Neural progenitor cell (in vitro differentiated cells): ENCODE data around the gene KCNT1. TPM values are rescaled to one million over a fixed set of nuclear protein-coding genes. Genes with fewer than 3 reads are reported as not detected.
A peak's percentile ranks its signal among the peaks of the same experiment; 100 is the strongest.

Source experiments
- DNase-seq: peaks from one replicate; pipeline ENCODE4 v3.0.0-alpha.2; 2016; ENCODE audit warnings: low spot score
- H2AFZ ChIP-seq: fragments of 200-600 bp; sonication (generic); replicated peaks from 2 replicates; pipeline ENCODE4 v1.6.1; 2016; ENCODE audit warnings: antibody characterized with exemption
- H3F3A ChIP-seq: fragments of 200-600 bp; sonication (generic); 2 replicates; pipeline ENCODE4 v1.6.1; 2016; ENCODE audit warnings: antibody characterized with exemption, low read depth
- H3K27ac ChIP-seq: fragments of 200-600 bp; sonication (generic); 2 replicates; pipeline ENCODE4 v1.5.1; 2016; ENCODE audit warnings: mild to moderate bottlenecking
- H3K27me3 ChIP-seq: fragments of 200-600 bp; sonication (generic); 2 replicates; pipeline ENCODE4 v1.6.1; 2016; ENCODE audit warnings: mild to moderate bottlenecking, moderate library complexity
- H3K36me3 ChIP-seq: fragments of 200-600 bp; sonication (generic); 2 replicates; pipeline ENCODE4 v1.5.1; 2016
- H3K4me1 ChIP-seq: fragments of 200-600 bp; sonication (generic); 2 replicates; pipeline ENCODE4 v1.6.1; 2016; ENCODE audit warnings: mixed run types
- H3K4me2 ChIP-seq: fragments of 200-600 bp; sonication (generic); 2 replicates; pipeline ENCODE4 v1.6.1; 2016
- H3K4me3 ChIP-seq: fragments of 200-600 bp; sonication (generic); 2 replicates; pipeline ENCODE4 v1.5.1; 2016
- H3K79me2 ChIP-seq: fragments of 200-600 bp; sonication (generic); 2 replicates; pipeline ENCODE4 v1.6.1; 2016; ENCODE audit warnings: low read depth
- H3K9ac ChIP-seq: fragments of 200-600 bp; sonication (generic); 2 replicates; pipeline ENCODE4 v1.6.1; 2016
- H3K9me3 ChIP-seq: fragments of 200-600 bp; sonication (generic); 2 replicates; pipeline ENCODE4 v1.5.1; 2016; ENCODE audit warnings: low read depth
- H4K20me1 ChIP-seq: fragments of 200-600 bp; sonication (generic); 2 replicates; pipeline ENCODE4 v1.6.1; 2016; ENCODE audit warnings: low read depth
- H3K27ac Mint-ChIP-seq: 3 replicates; pipeline ENCODE4 v1.8.0; 2021; ENCODE audit warnings: mixed read lengths
- H3K27me3 Mint-ChIP-seq: 2 replicates; pipeline ENCODE4 v1.8.0; 2022; ENCODE audit warnings: low read depth, mild to moderate bottlenecking, inconsistent platforms, moderate library complexity, mixed read lengths; ENCODE audit not compliant: insufficient read depth
- H3K36me3 Mint-ChIP-seq: 3 replicates; pipeline ENCODE4 v1.8.0; 2021; ENCODE audit warnings: mixed read lengths
- H3K4me1 Mint-ChIP-seq: 3 replicates; pipeline ENCODE4 v1.8.0; 2021; ENCODE audit warnings: mixed read lengths
- H3K4me3 Mint-ChIP-seq: 3 replicates; pipeline ENCODE4 v1.8.0; 2021; ENCODE audit warnings: mild to moderate bottlenecking, moderate library complexity, mixed read lengths
- H3K9me3 Mint-ChIP-seq: 3 replicates; pipeline ENCODE4 v1.8.0; 2020; ENCODE audit warnings: mixed read lengths
- CTCF ChIP-seq: fragments of 200-600 bp; sonication (generic); IDR thresholded peaks from 2 replicates; pipeline ENCODE4 v1.5.1; 2017; ENCODE audit warnings: antibody characterized with exemption, mild to moderate bottlenecking
- EZH2 ChIP-seq: fragments of 200-600 bp; sonication (generic); IDR thresholded peaks from 2 replicates; pipeline ENCODE4 v1.6.1; 2017; ENCODE audit warnings: antibody characterized with exemption, mild to moderate bottlenecking, moderate library complexity
- EZH2phosphoT487 ChIP-seq: fragments of 200-600 bp; sonication (generic); IDR thresholded peaks from 2 replicates; pipeline ENCODE4 v1.6.1; 2017; ENCODE audit warnings: antibody characterized with exemption
- total RNA-seq: library from RNA; depleted of rRNA; stranded (reverse); fragments of >200 nt; gene quantifications from 2 replicates; pipeline ENCODE4 v1.2.3, GENCODE V29; 2015; ENCODE audit warnings: low replicate concordance

Gene KCNT1
- total RNA-seq, 1 donor from 2014 or later, result not detected

- Histone ChIP-seq H3K79me2 (no peaks in the 10 kb centered on the region), H3F3A (no peaks in the 10 kb centered on the region), H3K9ac (no peak overlapping the region), H3K27me3 (peaks cover 32% of the 10 kb centered on the region), H3K9me3 (no peaks in the 10 kb centered on the region), H4K20me1 (no peaks in the 10 kb centered on the region), H3K4me1 (peaks cover 7% of the 10 kb centered on the region), H3K4me2 (no peak overlapping the region), H3K27ac (no peak overlapping the region), H3K4me3 (no peak overlapping the region), H2AFZ (no peak overlapping the region), H3K36me3 (no peaks in the 10 kb centered on the region)
- TF ChIP-seq CTCF (no peak), EZH2phosphoT487 (no peak), EZH2 (no peak)
- no peak overlapping the region for H3K4me3 Mint-ChIP-seq
- no peaks in the 10 kb centered on the region for H3K9me3 Mint-ChIP-seq
- H3K27me3 Mint-ChIP-seq, result peaks cover 3% of the 10 kb centered on the region
- no peaks in the 10 kb centered on the region for H3K36me3 Mint-ChIP-seq
- peak overlapping the region; percentile 66 for H3K27ac Mint-ChIP-seq
- no peaks in the 10 kb centered on the region for H3K4me1 Mint-ChIP-seq
- no peak for DNase-seq
Observed at GRCh38 chr9:135704483-135704882, 2.5 kb downstream of the KCNT1 start.

- Histone ChIP-seq H3K79me2 (no peaks in the 10 kb centered on the region), H3F3A (no peaks in the 10 kb centered on the region), H3K9me3 (no peaks in the 10 kb centered on the region), H3K4me2 (no peak overlapping the region), H3K27ac (no peak overlapping the region), H3K4me1 (peaks cover 7% of the 10 kb centered on the region), H3K36me3 (no peaks in the 10 kb centered on the region), H3K27me3 (peaks cover 32% of the 10 kb centered on the region), H3K4me3 (no peak overlapping the region), H3K9ac (no peak overlapping the region), H4K20me1 (no peaks in the 10 kb centered on the region), H2AFZ (no peak overlapping the region)
- DNase-seq, result no peak
- H3K27ac Mint-ChIP-seq, result no peak overlapping the region
- no peak overlapping the region for H3K4me3 Mint-ChIP-seq
- H3K9me3 Mint-ChIP-seq, result no peaks in the 10 kb centered on the region
- peaks cover 4% of the 10 kb centered on the region for H3K27me3 Mint-ChIP-seq
- H3K36me3 Mint-ChIP-seq, result no peaks in the 10 kb centered on the region
- H3K4me1 Mint-ChIP-seq, result no peaks in the 10 kb centered on the region
- TF ChIP-seq CTCF, result no peak
- TF ChIP-seq EZH2, result no peak
- no peak for TF ChIP-seq EZH2phosphoT487
Observed at GRCh38 chr9:135705376-135705775, 3.4 kb downstream of the KCNT1 start.

GRCh38 chr9:135706288-135706687, 4.3 kb downstream of the KCNT1 start:
- Histone ChIP-seq H3K4me1 (peaks cover 4% of the 10 kb centered on the region), H2AFZ (no peak overlapping the region), H3K27me3 (peaks cover 26% of the 10 kb centered on the region), H3K9ac (no peak overlapping the region), H3K4me2 (no peak overlapping the region), H3K4me3 (no peak overlapping the region), H4K20me1 (no peaks in the 10 kb centered on the region), H3K36me3 (no peaks in the 10 kb centered on the region), H3K79me2 (no peaks in the 10 kb centered on the region), H3K9me3 (no peaks in the 10 kb centered on the region), H3F3A (no peaks in the 10 kb centered on the region), H3K27ac (no peak overlapping the region)
- TF ChIP-seq CTCF (no peak), EZH2phosphoT487 (no peak), EZH2 (no peak)
- no peaks in the 10 kb centered on the region for H3K9me3 Mint-ChIP-seq
- DNase-seq, result no peak
- peaks cover 9% of the 10 kb centered on the region for H3K27me3 Mint-ChIP-seq
- no peak overlapping the region for H3K4me3 Mint-ChIP-seq
- no peak overlapping the region for H3K27ac Mint-ChIP-seq
- H3K4me1 Mint-ChIP-seq, result no peaks in the 10 kb centered on the region
- no peaks in the 10 kb centered on the region for H3K36me3 Mint-ChIP-seq
